GM21423 (cell line): ENCODE data around the gene SERF1A.
"Not testable (repeated sequence)": the region's sequence is repeated elsewhere in the genome, so short reads cannot be mapped to it uniquely, and the experiment has no call there.

ENCODE experiments used
- ATAC-seq: cut with Tn5 transposase; IDR thresholded peaks from one replicate; pipeline ENCODE4 v1.9.1; 2021; ENCODE audit warnings: mild to moderate bottlenecking, moderate library complexity; ENCODE audit not compliant: unreplicated experiment

Gene SERF1A

DNA sequence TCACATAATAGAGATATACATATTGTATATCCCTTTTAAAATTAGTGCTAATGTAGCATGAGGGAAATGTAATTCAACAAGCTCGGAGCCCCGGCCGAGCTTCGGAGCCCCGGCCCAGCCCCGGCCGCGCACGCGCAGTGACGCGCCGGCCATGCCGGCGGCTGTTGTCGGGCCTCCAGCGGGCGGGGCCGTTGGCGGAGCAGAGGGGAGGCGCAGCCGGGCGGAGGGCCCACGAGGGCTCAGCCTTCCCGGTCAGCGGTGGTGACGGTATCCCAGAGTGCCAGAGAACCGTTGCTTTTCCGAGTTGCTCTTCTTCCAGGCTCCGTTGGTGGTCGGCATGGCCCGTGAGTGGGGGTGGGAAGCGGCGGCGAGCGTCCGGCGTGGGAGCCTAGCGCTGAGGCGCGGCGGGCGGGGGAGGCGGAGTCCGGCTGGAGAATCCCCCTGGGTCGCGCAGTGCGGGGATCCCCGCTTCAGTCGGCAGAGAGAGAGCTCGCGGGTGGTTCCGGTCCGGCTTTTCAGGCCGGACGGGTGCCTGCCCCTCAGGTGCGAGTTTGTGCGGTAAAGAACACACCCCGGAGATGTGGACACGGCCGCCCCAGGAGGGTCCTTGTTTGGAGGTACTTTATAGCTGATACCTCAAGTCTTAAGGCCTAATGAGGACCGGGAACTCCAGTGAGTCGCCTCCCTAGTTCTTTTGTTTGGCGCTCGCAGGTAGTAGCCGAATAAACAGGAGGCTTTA, at the start of gene SERF1A:
TSS of gene SERF1A (plus strand) at position 137 of the 739 bp plus-strand sequence. CDS start at position 338, 201 bp downstream.
- ATAC-seq, result peak; percentile 91

DNA sequence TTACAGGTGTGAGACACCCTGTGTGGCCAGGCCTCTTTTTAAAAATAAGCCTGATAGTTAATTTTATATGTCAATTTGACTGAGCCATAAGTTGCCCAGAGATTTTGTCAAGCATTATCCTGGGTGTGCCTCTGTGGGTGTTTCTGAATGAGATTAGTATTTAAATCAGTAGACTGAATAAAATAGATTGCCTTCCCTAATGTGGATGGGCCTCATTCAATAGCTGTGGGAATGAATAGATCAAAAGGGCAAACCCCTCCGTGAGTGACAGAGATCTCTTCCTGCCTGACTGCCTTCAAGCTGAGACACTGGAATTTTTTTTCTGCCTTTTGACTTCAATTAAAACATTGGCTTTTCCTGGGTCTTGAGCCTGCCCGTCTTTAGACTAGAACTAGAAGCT, 33.7 kb upstream of the SERF1A start:
- ATAC-seq, result not testable (repeated sequence)

DNA sequence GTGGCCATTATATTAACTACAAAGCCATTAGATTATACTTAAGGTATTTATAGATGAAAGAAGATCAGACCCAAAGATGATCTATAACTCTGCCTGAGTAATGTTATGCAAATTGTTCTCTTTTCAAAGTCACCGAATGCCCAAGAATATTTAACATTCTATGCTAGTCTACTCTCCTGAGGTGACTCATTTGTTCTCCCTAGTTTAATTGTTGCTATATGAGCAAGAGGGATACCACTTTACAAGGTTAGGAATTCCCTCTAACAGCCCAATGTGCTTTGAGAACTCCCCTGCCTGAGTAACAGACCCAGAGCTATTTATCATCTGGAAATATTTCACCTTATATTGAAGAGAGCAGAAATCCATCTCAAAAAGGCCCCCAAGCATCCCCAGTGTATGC, 29.8 kb upstream of the SERF1A start:
- ATAC-seq, result not testable (repeated sequence)

DNA sequence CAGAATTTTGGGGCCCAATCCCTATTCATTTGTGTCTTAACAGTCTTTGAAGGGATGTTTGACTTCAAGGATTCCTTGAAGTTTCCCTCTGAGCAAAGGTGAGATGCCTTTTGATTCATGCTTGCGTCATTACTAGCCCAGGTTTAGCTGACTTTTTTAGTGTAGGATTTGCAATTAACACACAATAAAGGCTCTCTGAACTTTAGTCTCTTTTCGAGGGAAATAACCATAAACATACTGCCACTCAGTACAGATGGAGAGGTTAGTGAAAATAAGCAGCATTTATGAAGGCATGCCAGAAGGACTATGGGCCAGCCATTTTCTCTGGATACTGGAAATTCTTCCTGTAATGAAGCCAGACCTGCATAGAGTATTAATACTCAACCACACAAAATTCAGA, 4.4 kb upstream of the SERF1A start:
- not testable (repeated sequence) for ATAC-seq

DNA sequence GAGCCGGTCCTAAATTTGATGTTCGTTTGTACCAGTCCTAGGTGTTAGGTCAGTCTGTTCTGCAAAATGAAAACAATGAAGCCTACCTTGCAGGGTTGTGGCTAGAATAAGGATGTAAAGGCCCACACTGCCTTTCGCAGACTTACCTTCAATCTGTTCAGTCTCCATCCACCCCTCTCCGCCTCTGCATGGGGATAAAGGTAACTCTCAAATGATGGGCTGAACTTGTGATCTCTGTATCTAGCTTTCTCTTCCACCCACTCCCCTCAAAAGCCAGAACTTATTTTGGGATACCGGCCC, 753 bp downstream of the SERF1A start:
- not testable (repeated sequence) for ATAC-seq

DNA sequence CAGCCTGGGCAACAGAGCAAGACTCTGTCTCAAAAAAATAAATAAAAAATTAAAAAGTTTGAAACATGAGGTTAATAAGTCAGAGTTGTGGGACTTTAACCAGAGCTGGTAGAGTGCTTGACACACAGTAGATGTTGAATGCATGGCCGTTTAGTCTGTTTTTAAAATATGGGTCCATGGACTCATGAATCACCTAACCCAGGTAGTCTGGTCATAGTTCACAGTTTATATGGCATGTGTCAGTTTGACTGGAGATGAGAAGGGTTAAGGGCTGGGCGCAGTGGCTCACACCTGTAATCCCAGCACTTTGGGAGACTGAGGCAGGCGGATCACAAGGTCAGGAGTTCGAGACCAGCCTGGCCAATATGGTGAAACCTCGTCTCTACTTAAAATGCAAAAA, 6.2 kb downstream of the SERF1A start:
- ATAC-seq, result not testable (repeated sequence)

DNA sequence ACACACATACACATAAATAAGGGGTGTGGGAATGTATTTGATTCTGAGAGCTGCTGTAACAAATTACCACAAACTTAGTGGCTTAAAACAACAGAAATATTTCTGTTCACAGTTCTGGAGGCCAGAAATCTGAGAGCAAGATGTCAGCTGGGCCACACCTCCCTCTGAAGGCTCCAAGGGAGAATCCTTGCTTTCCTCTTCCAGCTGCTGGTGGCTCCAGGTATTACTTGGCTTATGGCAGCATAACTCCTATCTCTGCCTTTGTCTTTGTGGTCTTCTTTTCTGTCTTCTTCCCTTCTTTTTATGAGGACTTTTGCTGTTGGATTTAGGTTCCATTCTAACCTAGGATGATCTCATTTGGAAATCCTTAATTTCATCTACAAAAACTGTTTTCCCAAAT, 16.4 kb downstream of the SERF1A start:
- not testable (repeated sequence) for ATAC-seq

DNA sequence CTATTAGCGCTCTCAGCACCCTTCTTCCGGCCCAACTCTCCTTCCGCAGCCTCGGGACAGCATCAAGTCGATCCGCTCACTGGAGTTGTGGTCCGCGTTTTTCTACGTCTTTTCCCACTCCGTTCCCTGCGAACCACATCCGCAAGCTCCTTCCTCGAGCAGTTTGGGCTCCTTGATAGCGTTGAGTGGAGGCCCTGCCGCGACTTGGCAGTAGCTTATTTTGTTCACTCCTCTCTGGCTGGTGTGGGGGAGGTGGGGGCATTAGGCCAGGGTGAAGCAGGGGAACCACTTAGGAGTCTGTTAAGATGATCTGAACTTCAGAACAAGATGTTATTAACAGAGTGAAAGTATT, 24.7 kb downstream of the SERF1A start:
- not testable (repeated sequence) for ATAC-seq

DNA sequence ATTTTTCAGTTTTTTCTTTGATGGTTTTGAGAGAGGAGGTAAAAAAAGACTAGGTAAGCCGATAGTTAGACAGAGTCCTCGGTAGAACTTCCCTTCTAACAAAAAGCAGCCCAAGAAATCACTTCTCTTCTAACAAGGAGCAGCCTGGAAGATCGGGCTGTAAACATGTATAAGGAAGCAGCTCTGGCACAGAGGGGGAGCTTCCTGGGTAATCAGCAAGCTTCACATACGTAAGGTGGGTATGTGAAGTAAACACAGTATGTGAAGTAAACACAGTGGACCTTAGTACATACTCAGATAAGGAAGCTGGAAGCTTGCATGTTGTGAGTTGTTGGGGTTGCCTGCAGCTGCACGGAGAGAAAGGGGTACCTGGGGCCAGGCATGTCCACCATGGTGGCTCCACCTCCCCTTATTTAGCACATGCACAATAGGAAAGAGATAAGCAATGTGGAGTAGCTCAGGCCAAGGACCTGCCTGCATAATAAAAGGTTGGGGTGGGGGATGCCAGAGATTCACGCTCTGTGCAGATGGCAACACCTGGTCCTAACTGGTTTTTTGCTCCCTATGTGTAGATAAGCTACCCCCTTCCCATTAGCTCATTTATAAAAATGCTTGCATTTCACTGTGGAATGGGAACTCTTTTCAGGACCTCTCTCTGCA, 31.4 kb downstream of the SERF1A start:
- ATAC-seq, result not testable (repeated sequence)

DNA sequence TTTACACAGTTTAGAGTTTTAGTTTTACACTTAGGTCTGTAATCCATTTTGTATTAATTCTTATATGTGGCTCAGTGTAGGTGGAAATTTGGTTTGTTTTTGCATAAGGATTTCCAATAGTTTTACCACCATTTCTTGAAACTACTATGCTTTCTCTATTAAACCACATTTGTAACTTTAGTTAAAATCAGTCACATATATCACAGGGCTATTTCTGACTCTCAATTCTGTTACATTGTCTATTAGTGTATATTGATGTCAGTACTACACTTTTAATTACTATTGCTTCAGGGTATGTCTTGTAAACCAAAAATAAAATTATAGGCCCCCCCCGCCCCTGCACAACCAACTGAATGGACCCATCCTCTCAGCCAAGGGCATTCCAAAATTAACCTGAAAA, 32.1 kb downstream of the SERF1A start:
- ATAC-seq, result not testable (repeated sequence)

DNA sequence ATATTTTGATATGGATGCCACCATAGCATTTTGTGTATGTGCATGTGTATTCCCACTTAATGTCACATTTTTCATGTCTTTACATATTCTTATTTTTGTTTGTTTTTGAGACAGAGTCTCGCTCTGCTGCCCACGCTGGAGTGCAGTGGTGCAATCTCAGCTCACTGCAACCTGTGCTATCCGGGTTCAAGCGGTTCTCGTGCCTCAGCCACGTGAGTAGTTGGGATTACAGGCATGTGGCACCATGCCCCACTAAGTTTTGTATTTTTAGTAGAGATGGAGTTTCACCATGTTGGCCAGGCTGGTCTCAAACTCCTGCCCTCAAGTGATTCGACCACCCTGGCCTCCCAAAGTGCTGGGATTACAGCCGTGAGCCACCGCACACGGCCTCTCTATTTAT, 52.6 kb downstream of the SERF1A start:
- not testable (repeated sequence) for ATAC-seq
